GM12874 (cell line): ENCODE results near the gene LMOD3.

ENCODE experiments used
- CTCF ChIP-seq: IDR thresholded peaks from 2 replicates; pipeline ENCODE4 v1.5.1; 2011; ENCODE audit warnings: low read depth, mild to moderate bottlenecking, control low read depth, low read length, moderate library complexity; ENCODE audit not compliant: insufficient read depth

The LMOD3 gene

GRCh38 chr3:69105320-69105719, 17.1 kb downstream of the LMOD3 start:
- TF ChIP-seq CTCF = no peak

- no peak for TF ChIP-seq CTCF
Measured at GRCh38 chr3:69104586-69104985, 17.8 kb downstream of the LMOD3 start.

DNA sequence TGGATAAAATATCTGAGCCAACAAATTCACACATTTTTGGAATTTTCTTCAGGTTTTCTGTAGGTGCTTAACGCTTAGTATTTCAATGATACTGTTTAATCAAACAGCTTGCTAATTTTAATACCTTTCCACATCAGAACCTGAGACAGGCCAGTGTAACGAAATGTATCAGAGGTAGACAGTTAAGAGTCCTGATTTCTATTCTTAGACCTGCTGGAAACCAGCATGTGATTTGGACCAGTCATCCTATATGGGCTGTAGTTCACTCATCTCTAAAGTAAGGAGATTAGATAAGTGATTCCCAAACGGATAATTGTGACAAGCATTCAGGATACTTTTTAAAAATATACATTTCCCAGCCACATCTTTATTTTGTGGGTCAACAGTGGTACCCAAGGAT, 19.3 kb downstream of the LMOD3 start:
- TF ChIP-seq CTCF = no peak

- TF ChIP-seq CTCF = no peak
Measured at GRCh38 chr3:69102384-69102783, 20.0 kb downstream of the LMOD3 start.

DNA sequence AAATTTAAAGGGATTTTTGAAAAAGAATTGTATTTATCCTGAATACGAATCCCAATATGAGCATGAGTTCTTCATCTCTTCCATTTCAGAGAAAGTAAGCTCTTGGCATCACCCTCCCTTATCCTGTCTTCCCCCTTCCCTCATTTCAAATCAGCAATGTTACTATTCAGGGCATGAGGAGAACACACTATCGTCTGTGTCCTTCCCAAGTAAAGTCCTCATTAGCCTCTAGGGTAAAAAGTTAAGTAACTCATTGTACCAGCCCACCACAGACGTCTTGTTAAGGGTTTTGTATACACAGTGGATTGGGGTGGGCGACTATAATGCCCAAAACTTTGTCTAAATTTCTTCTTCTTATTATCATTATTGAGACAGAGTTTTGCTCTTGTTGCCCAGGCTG, 22.8 kb downstream of the LMOD3 start:
- TF ChIP-seq CTCF = no peak

DNA sequence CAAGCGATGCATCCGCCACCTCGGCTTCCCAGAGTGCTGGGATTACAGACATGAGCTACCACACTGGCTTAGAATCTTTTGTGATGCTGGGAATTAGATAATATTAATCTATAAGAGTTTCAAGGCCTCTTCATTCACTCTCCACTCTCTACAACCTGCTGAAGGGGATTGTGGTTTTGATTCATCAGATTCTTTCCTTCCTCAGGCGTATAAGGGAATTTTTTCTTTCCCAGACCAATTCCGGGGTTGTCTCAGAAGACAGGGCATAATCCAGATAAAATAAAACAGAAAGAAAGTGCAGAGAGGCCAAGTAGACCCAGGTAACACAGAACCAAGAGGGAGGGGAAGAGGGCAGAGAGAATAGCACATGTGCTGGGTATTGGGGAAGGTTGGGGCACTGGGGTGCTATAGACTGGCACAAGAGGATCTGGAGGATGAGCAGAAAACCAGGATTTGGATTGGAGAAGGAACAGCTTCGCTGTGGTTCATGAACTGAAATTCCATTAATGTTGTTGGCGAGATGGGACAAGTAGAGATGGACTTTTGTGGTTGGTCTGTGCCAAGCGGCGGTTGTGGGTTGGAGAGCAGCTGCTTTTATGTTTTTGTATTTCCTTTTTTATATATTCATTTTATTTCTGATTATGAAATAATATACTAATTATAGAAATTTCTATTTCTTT, 24.8 kb downstream of the LMOD3 start:
- no peak for TF ChIP-seq CTCF

GRCh38 chr3:69096299-69096698, 26.1 kb downstream of the LMOD3 start:
- TF ChIP-seq CTCF = no peak
